ENCODE results near the gene PTPRO.

The PTPRO gene

DNA sequence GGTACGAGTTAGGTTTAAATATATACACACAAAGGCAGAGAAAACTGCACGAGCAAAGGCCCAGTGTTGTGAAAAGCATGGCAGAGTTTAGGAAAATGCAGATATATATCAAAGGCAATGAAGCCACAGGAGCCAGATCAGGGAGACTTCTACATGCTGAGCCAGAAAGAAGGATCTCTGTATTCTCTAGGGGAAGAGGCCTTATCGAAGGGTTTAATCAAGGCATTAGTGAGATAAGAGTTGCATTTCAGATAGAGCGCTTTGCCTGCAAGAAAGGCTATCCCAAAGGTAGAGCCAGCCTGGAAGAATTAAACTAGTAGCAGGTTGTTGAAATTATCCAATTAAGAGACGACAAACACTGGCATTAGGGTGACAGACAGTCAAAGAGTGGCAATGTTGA, 7.6 kb downstream of the PTPRO start:
- no peaks in the 10 kb centered on the region for H3K9me3 Mint-ChIP-seq (ENCODE audit: low read depth)
- peaks cover 21% of the 10 kb centered on the region for H3K27me3 Mint-ChIP-seq
- H3K27ac Mint-ChIP-seq: no peak overlapping the region
- no peak overlapping the region for H3K4me3 Mint-ChIP-seq
- no peaks in the 10 kb centered on the region for H3K4me1 Mint-ChIP-seq (ENCODE audit: low read depth)
- H3K36me3 Mint-ChIP-seq: no peaks in the 10 kb centered on the region

DNA sequence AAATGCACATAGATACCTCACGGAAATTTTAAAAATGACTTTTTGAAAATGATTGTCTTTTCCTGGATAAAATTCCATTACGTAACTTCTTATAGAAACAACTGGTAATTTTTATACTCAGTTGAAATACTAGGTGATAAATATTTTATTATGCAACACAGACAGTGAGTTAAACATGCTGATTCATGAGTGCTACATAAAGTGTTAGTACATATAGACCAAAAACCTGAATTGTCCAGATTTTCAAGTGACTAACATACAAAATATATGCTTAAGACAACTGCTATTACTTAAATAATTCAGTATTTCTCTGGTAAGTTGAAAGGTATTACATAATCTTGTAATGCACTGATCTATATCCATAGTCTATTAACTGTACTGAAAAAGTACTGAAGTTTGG, 11.9 kb downstream of the PTPRO start:
- no peaks in the 10 kb centered on the region for H3K4me1 Mint-ChIP-seq (ENCODE audit: low read depth)
- no peak overlapping the region for H3K4me3 Mint-ChIP-seq
- no peak overlapping the region for H3K27ac Mint-ChIP-seq
- peaks cover 6% of the 10 kb centered on the region for H3K27me3 Mint-ChIP-seq
- H3K36me3 Mint-ChIP-seq: no peaks in the 10 kb centered on the region
- H3K9me3 Mint-ChIP-seq (ENCODE audit: low read depth): no peaks in the 10 kb centered on the region

DNA sequence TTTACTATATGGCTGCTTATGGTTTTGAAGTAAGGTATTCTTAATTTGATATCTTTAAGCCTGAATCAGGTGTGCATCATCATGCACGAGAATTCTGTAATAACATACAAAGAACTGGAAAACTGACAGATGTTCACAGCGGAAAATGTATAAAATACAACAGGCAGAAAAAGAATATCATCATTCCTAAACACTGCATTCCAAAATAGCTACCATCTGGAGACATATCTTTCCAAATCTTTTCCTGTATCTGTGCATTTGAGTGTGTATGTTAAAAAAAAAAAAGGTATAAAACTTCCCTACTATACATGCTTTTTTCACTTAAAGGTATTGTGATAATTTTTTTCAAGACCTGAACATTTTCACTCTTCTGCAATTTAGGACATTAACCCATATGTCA, 13.7 kb downstream of the PTPRO start:
- no peaks in the 10 kb centered on the region for H3K9me3 Mint-ChIP-seq (ENCODE audit: low read depth)

DNA sequence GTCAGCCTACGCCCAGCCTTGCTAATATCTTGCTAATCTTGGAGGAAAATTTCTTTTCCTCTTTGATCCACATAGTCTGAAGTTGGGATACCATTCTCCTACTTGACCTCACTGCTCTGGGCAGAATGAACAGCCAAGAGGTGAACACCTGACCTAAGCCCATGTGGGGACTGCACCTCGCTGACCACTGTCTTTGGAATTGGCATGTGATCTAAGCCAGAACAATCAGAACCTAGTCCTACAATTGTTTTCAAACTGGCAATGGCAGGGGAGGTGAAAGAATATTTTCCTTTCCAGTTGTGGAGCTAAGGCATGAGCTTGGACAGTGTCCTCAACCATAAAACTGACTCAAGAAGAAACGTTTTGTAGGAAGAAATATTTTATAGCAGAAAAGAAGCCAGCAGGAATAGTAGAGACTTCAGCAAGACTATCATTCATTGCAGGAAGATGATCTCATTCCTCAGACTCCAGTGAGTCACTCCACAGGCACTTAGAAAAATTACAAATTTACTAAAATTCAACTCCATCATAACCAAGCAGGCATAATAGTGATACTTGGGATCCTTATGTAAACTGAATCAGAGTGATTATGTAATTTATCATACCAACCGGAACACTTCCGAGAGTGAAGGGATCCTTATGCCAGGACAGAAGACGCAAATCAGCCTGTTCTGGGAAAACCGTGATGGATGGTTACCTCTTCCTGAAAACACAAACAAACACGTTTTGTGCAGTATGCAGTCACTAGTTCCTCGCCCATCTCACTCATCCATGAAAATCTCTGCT, 14.7 kb downstream of the PTPRO start:
- no peak overlapping the region for H3K27ac Mint-ChIP-seq
- peaks cover 9% of the 10 kb centered on the region for H3K27me3 Mint-ChIP-seq
- H3K36me3 Mint-ChIP-seq: no peaks in the 10 kb centered on the region
- H3K9me3 Mint-ChIP-seq (ENCODE audit: low read depth): no peaks in the 10 kb centered on the region
- no peak overlapping the region for H3K4me3 Mint-ChIP-seq
- no peaks in the 10 kb centered on the region for H3K4me1 Mint-ChIP-seq (ENCODE audit: low read depth)

More for the DNA sequence above, 13.7 kb downstream of the PTPRO start:
- H3K27ac Mint-ChIP-seq: no peak overlapping the region
- no peak overlapping the region for H3K4me3 Mint-ChIP-seq
- H3K36me3 Mint-ChIP-seq: no peaks in the 10 kb centered on the region
- H3K4me1 Mint-ChIP-seq (ENCODE audit: low read depth): no peaks in the 10 kb centered on the region
- H3K27me3 Mint-ChIP-seq: peaks cover 6% of the 10 kb centered on the region

DNA sequence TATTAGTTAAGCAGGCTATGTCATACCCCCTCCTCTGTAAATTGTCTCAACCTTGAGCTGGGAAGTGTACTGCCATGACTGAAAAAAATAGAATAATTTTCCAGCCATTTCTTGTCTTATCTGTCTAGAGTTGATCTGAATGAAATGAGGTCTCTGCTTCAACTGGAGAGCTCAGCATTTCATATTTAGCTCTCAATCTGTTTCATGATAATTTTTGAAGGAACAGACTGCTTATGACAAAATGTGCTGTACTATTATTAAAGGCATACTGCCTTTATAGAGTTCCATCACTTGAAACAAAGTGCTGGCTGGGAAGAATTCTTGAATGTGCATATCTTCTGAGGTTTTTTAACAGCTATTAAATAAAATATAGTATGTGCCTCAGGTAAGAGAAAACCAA, 19.1 kb downstream of the PTPRO start:
- peaks cover 14% of the 10 kb centered on the region for H3K27me3 Mint-ChIP-seq
- H3K27ac Mint-ChIP-seq: no peak overlapping the region
- H3K4me3 Mint-ChIP-seq: no peak overlapping the region
- no peaks in the 10 kb centered on the region for H3K36me3 Mint-ChIP-seq
- H3K4me1 Mint-ChIP-seq (ENCODE audit: low read depth): no peaks in the 10 kb centered on the region
- H3K9me3 Mint-ChIP-seq (ENCODE audit: low read depth): no peaks in the 10 kb centered on the region

DNA sequence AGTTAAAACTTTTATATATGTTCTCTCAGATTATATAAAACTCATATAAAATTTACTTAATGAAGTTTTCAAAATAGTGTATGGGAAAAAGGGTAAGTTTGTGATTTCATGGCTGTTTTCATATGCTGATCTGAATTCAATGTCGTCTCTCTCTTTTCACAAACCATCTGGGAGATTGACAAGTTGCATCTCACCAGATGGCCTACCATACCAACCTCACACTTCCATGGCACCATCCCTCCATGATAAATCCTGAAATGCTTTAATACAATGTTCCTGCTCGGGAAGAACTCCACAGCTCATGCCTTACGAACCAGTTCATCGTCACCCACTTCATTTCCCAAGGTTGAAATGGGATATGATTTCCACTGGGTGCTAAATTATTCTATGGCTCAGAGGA, 22.3 kb downstream of the PTPRO start:
- peaks cover 21% of the 10 kb centered on the region for H3K27me3 Mint-ChIP-seq
- H3K36me3 Mint-ChIP-seq: no peaks in the 10 kb centered on the region
- no peak overlapping the region for H3K27ac Mint-ChIP-seq
- no peaks in the 10 kb centered on the region for H3K4me1 Mint-ChIP-seq (ENCODE audit: low read depth)
- H3K9me3 Mint-ChIP-seq (ENCODE audit: low read depth): no peaks in the 10 kb centered on the region
- no peak overlapping the region for H3K4me3 Mint-ChIP-seq

DNA sequence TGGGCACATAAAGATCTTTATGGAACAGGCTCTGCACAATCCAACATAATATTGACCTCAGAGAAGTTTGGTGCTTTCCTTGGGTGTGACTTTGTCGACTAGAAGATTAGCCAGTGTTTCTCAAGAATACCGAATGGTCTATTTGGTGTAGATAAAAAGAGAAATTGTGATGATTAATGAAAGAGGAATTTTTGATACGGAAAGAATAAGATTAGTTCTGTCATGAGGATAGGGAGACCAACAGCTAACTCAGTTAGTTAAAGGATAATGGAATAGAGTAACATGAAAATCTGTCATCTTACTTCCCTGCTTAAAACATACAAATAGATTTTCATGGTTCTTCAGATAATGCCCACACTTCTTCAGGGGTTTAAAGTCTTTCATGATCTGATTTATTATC, 24.2 kb downstream of the PTPRO start:
- H3K27ac Mint-ChIP-seq: no peak overlapping the region
- H3K36me3 Mint-ChIP-seq: no peaks in the 10 kb centered on the region
- no peaks in the 10 kb centered on the region for H3K4me1 Mint-ChIP-seq (ENCODE audit: low read depth)
- peaks cover 19% of the 10 kb centered on the region for H3K27me3 Mint-ChIP-seq
- H3K9me3 Mint-ChIP-seq (ENCODE audit: low read depth): no peaks in the 10 kb centered on the region
- no peak overlapping the region for H3K4me3 Mint-ChIP-seq

DNA sequence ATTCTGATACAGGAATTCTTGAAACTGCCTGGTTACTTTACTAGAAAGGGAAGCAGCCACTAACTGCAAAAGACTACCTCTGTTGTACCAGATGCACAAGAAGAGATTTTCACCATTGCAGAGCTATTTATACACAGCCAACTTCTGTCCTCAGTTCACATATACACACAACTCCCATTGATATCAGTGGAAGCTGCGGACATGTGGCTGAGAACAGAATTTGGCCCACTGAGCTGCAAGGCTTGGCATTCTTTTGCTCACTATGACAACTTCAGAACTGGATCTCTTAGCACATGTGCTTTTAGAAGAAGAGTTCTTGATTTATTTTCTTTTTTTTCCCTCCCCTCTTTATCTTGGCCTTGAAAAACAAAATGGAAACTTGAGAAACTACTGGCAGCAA, 28.3 kb downstream of the PTPRO start:
- no peaks in the 10 kb centered on the region for H3K9me3 Mint-ChIP-seq (ENCODE audit: low read depth)
- H3K27ac Mint-ChIP-seq: no peak overlapping the region
- H3K36me3 Mint-ChIP-seq: no peaks in the 10 kb centered on the region
- no peaks in the 10 kb centered on the region for H3K4me1 Mint-ChIP-seq (ENCODE audit: low read depth)
- H3K4me3 Mint-ChIP-seq: no peak overlapping the region
- peaks cover 14% of the 10 kb centered on the region for H3K27me3 Mint-ChIP-seq

DNA sequence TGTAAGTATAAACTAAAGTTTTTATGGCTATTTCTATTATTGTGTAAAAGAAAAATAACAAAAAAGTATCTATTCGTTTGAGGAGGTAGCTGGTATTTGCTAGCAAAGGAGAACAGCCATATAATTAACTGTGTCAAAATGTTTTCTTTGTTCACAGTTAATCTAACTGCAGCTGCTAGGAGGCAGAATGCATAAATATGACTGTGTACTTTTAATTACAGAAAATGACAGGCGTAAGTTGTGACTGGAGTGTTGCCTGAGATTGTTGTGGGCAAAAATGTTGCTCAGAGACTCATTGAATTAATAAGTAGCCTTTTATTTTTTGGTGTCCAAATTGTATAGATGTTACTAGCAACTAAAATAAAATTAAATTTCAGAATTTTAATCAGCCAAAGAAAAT, 33.5 kb downstream of the PTPRO start:
- H3K27ac Mint-ChIP-seq: no peak overlapping the region
- H3K4me1 Mint-ChIP-seq (ENCODE audit: low read depth): no peaks in the 10 kb centered on the region
- H3K9me3 Mint-ChIP-seq (ENCODE audit: low read depth): no peaks in the 10 kb centered on the region
- peaks cover 8% of the 10 kb centered on the region for H3K27me3 Mint-ChIP-seq
- no peaks in the 10 kb centered on the region for H3K36me3 Mint-ChIP-seq
- H3K4me3 Mint-ChIP-seq: no peak overlapping the region

DNA sequence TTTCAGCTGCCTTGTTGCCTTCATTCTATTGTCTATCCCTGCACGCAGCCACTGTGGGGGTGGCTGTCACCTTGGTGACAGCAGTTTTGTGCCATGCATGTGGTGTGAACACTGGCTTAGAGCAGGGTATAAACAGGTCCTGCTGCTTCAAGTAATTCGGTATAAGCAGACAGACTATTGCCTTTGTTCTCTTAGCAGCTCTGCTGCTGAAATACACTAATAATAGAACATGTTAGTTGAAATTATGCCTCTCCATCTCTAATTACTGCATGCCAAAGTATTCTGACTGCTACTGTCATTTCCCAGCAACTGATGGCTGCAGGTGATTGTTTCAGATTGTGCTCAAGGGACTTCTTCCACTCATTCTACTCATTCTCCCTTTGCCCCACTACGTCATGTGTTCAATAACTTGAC, 34.6 kb downstream of the PTPRO start:
- Mint-ChIP-seq H3K4me1 (ENCODE audit: low read depth) (no peaks in the 10 kb centered on the region), H3K36me3 (no peaks in the 10 kb centered on the region), H3K9me3 (ENCODE audit: low read depth) (no peaks in the 10 kb centered on the region), H3K27ac (no peak overlapping the region), H3K27me3 (peaks cover 7% of the 10 kb centered on the region), H3K4me3 (no peak overlapping the region)

DNA sequence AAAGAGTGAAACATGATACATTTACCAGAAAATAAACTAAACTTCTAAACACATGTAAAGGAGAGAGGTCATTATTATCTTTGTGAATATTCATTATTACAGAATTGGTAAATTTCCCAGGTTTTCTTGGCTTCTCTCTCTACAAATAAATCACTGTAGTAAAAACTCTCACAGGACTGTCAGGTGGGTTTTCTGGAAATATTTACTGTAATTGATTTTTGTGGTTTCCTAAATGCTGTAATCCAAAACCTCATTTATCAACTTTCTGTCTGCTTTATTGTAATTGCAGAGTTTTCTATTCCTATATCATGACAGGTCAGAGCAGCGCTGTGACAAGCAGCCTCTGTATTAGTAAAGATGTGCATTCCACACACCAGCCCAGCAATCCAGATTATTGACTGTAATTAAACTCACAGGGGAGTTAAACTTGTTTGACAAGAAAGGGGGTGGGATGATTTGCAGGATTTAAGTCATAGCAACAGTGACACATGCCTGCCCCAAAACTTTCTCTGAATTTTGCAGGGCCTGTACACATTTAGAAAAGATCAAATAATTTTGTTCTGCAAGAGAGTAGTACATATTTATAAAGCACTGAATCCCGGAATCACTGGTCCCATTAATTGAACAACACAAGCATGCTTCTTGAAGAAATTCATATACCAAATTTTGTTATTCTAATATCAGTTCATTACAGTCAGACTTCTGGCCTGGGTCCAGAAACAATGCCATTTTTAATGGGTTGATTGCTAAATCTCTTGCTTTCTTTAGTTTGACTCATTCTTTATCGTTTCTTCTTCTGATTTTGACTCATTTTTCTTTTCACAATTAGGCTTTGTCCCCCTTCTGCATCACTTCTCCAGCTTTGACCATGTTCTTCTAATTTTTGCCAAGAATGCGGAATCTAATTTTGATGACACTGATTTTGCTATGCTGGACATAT, 42.2 kb downstream of the PTPRO start:
- Mint-ChIP-seq H3K4me1 (ENCODE audit: low read depth) (no peaks in the 10 kb centered on the region), H3K27ac (no peak overlapping the region), H3K9me3 (ENCODE audit: low read depth) (no peaks in the 10 kb centered on the region), H3K27me3 (peaks cover 8% of the 10 kb centered on the region), H3K36me3 (no peaks in the 10 kb centered on the region), H3K4me3 (no peak overlapping the region)

DNA sequence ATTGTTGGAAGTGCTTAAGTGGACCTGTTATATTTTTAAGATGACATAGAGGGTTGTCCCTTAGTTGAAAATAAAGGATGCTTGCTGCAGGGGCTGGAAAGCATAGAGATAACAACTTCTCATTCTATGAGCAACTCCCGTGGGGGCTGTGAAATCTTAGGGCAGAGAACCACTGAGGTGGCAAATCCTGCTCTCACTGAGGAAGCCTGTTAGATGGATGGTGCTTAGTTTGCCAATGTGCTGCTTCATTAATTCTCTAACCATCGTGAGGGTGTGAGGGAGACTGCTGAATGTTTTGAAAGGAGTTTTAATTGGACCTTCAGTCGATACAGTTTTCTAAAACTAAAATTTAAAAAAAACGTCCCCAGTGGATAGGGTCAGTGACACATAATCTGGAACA, 46.5 kb downstream of the PTPRO start:
- peaks cover under 1% of the 10 kb centered on the region for H3K9me3 Mint-ChIP-seq (ENCODE audit: low read depth)
- H3K27ac Mint-ChIP-seq: no peak overlapping the region
- H3K4me1 Mint-ChIP-seq (ENCODE audit: low read depth): no peaks in the 10 kb centered on the region

DNA sequence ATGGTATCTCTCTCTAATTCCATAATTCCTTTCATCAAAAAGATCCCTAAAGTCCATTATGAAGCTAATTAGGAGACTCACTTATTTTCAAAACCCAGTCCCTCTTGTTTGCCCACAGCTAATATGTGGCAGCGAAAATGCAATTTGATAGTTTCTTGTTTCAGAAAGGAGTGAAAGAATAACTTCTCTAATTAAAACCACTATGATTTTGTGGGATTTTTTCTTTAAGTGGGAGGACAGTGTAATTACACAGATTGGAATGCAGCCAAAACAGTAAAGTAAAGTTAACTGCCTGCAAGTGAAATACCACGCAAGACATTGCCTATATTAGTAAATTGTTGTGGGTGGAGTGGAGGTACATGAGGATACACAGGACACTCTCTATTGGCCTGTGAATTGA, 50.0 kb downstream of the PTPRO start:
- H3K9me3 Mint-ChIP-seq (ENCODE audit: low read depth): peaks cover 9% of the 10 kb centered on the region
- no peak overlapping the region for H3K27ac Mint-ChIP-seq
- no peak overlapping the region for H3K4me3 Mint-ChIP-seq
- H3K36me3 Mint-ChIP-seq: peaks cover 4% of the 10 kb centered on the region
- H3K27me3 Mint-ChIP-seq: peaks cover 7% of the 10 kb centered on the region
- no peaks in the 10 kb centered on the region for H3K4me1 Mint-ChIP-seq (ENCODE audit: low read depth)

More for the DNA sequence above, 46.5 kb downstream of the PTPRO start:
- H3K27me3 Mint-ChIP-seq: peaks cover 7% of the 10 kb centered on the region
- H3K36me3 Mint-ChIP-seq: no peaks in the 10 kb centered on the region
- no peak overlapping the region for H3K4me3 Mint-ChIP-seq

DNA sequence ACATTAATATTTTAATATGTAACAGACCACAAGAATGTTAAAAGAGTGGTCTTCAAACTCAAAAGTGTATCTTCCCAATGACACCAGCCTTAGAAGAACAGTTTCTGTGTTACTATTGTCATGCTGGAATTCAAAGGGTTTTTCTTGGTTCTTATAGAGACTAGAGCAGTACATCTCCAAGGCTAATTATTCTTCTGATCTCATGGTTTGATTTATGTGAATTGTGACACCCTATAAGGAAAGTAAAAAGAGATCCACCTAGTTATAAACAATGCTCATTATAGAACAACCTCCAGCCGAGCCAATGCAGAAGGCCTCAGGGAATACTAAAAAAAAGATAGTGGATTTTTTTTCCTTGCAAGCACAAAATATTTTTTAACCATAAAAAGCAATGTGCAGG, 65.5 kb downstream of the PTPRO start:
- Mint-ChIP-seq H3K27me3 (peaks cover 5% of the 10 kb centered on the region), H3K27ac (no peak overlapping the region), H3K9me3 (ENCODE audit: low read depth) (no peaks in the 10 kb centered on the region), H3K4me1 (ENCODE audit: low read depth) (no peaks in the 10 kb centered on the region), H3K36me3 (no peaks in the 10 kb centered on the region), H3K4me3 (no peak overlapping the region)

DNA sequence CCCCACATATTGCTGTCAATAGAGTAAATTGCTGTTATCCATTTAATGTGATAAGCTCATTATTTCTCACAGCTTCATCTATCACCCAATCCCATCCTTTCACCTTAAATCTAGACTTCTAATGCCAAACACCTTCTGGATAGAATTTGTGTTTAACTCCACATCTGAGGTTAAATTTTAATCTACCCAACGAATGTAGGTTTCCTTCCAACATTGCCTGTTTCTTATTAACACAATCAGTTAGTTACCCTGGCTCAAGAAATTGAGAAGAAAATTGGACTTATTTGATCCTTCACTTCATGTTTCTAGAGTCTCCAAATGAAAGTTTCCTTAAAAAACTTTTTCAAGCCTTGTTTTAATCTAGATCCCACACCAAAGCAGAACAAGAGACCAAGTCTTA, 67.3 kb downstream of the PTPRO start:
- Mint-ChIP-seq H3K4me3 (no peak overlapping the region), H3K9me3 (ENCODE audit: low read depth) (no peaks in the 10 kb centered on the region), H3K36me3 (no peaks in the 10 kb centered on the region), H3K27me3 (peaks cover 5% of the 10 kb centered on the region), H3K27ac (no peak overlapping the region), H3K4me1 (ENCODE audit: low read depth) (no peaks in the 10 kb centered on the region)
